Raji (cell line): Measurements from ENCODE around the gene HOXD11.

ENCODE experiments used
- POLR2A ChIP-seq: IDR thresholded peaks from 2 replicates; pipeline ENCODE4 v1.6.1; 2011; ENCODE audit warnings: low read depth, low read length, control low read depth; ENCODE audit not compliant: insufficient read depth

HOXD11 gene

GRCh38 chr2:176124947-176125771 is 18.1 kb downstream of the HOXD11 start:
- no peak for TF ChIP-seq POLR2A

- TF ChIP-seq POLR2A, result no peak
Measured at GRCh38 chr2:176125772-176126054, 18.6 kb downstream of the HOXD11 start.

GRCh38 chr2:176126929-176127773 is 20.1 kb downstream of the HOXD11 start:
- no peak for TF ChIP-seq POLR2A

- TF ChIP-seq POLR2A, result no peak
Measured at GRCh38 chr2:176127774-176128072, 20.6 kb downstream of the HOXD11 start.

GRCh38 chr2:176128172-176128981 is 21.3 kb downstream of the HOXD11 start:
- TF ChIP-seq POLR2A, result no peak

GRCh38 chr2:176128982-176129796 is 22.1 kb downstream of the HOXD11 start, which contains the start of gene HOXD8:
TSS of gene HOXD8 (plus strand) at chr2:176129705. CDS start at chr2:176130367, 662 bp downstream.
- TF ChIP-seq POLR2A, result no peak

- TF ChIP-seq POLR2A, result no peak
Measured at GRCh38 chr2:176129813-176130146, 22.7 kb downstream of the HOXD11 start.

GRCh38 chr2:176130147-176130956 is 23.3 kb downstream of the HOXD11 start:
- TF ChIP-seq POLR2A, result no peak

- no peak for TF ChIP-seq POLR2A
Measured at GRCh38 chr2:176130957-176131847, 24.1 kb downstream of the HOXD11 start.

GRCh38 chr2:176131848-176132158 is 24.7 kb downstream of the HOXD11 start:
- no peak for TF ChIP-seq POLR2A

- no peak for TF ChIP-seq POLR2A
Measured at GRCh38 chr2:176132205-176133171, 25.4 kb downstream of the HOXD11 start.

GRCh38 chr2:176133389-176133788 is 26.3 kb downstream of the HOXD11 start:
- no peak for TF ChIP-seq POLR2A

- TF ChIP-seq POLR2A, result no peak
Measured at GRCh38 chr2:176134035-176134434, 27.0 kb downstream of the HOXD11 start.
